ENCODE results near the gene ST3GAL5. TPM values are rescaled to one million over a fixed set of nuclear protein-coding genes. Genes with fewer than 3 reads are reported as not detected.

The ST3GAL5 gene
- total and polyA plus RNA-seq, 2 of the 8 experiments (the other 6 are each of a cell fraction or from before 2014, with no cell fraction given) = 1.9 to 4.5 TPM

DNA sequence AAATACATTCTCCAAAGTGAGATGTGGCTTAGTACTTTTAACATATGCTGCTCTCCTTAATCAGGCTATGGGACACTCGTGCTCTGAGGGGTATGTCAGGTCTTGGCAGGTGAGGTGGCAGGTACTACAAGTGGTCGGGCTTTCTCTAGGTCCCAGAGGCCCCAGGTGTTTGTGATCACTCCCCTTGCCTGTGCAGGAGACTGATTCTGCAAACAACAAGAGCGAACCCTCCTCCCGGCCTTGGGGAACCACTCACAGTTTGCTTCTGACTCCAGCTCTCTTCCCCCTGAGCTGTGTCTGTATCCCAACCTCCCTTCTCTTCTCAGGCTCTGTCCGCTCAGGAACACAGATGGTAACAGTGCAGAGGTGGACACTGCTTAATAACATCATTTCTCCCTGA lies 86.9 kb downstream of the ST3GAL5 start:
- no peak overlapping the region for H2AFZ ChIP-seq (ENCODE audit: low read length)
- H4K8ac ChIP-seq (ENCODE audit: extremely low read depth, insufficient read depth, low read length) = no peak overlapping the region
- no peak overlapping the region for H2AK5ac ChIP-seq (ENCODE audit: low read depth, low read length)
- POLR2A ChIA-PET (ENCODE audit: partially characterized antibody) = interaction anchor here (1.9 kb wide), 1 partner anchor 36 kb away, joined by 4 read pairs; no protein-coding TSS in a partner anchor
- CTCF ChIA-PET (ENCODE audit: partially characterized antibody) = interaction anchor here (0.6 to 8.0 kb wide), 15 partner anchors 12 to 165 kb away, joined by 3 to 86 read pairs (median 5); no protein-coding TSS in a partner anchor
- H3K56ac ChIP-seq (replicated peaks; ENCODE audit: insufficient read length, low read depth, low read length) = no peak overlapping the region
- H3K79me2 ChIP-seq (ENCODE audit: control insufficient read depth in 1 of 2, insufficient read depth in 2 of 2, low read length in 2 of 2) = no peaks in the 10 kb centered on the region
- no peak overlapping the region for H3K27ac ChIP-seq (ENCODE audit: low read depth, low read length)
- FAIRE-seq (no peak), DNase-seq (ENCODE audit: low read depth in 1 of 2, low spot score in 2 of 2) (no peak)
- H3K23me2 ChIP-seq (ENCODE audit: low read depth, low read length) = no peaks in the 10 kb centered on the region
- H4K20me1 ChIP-seq (replicated peaks in 1 of 2; ENCODE audit: control insufficient read depth in 1 of 2, insufficient read depth in 2 of 2, low read length in 2 of 2) = no peaks in the 10 kb centered on the region
- no peak overlapping the region for H3K4ac ChIP-seq (replicated peaks; ENCODE audit: insufficient read length, low read depth, low read length)
- H3K9me3 ChIP-seq (ENCODE audit: insufficient read depth in 2 of 2, low read depth in 1 of 2, low read length in 1 of 2) = no peaks in the 10 kb centered on the region
- no peak overlapping the region for H3K18ac ChIP-seq (ENCODE audit: extremely low read depth, low read length)
- no peaks in the 10 kb centered on the region for H3K79me1 ChIP-seq (ENCODE audit: low read depth, low read length)
- no peak overlapping the region for H2BK5ac ChIP-seq (ENCODE audit: low read depth, low read length)
- H3K23ac ChIP-seq (ENCODE audit: insufficient read length) = no peak overlapping the region
- no peak overlapping the region for H3K14ac ChIP-seq (ENCODE audit: insufficient read length)
- H3K27me3 ChIP-seq (replicated peaks in 1 of 4; ENCODE audit: control insufficient read depth in 3 of 4, extremely low read depth in 1 of 4, insufficient read depth in 3 of 4, low read length in 3 of 4) = peaks cover 0 to 2% (median 0%) of the 10 kb centered on the region in 4 experiments; a peak in 1 of 7 replicates
- no peak overlapping the region for H3K4me3 ChIP-seq (ENCODE audit: extremely low read depth in 1 of 4, insufficient read depth in 2 of 4, low read depth in 3 of 4, low read length in 4 of 4)
- H2BK15ac ChIP-seq (ENCODE audit: low read length) = no peak overlapping the region
- H3K9ac ChIP-seq (replicated peaks in 1 of 4; ENCODE audit: extremely low read depth in 1 of 4, low read depth in 3 of 4, low read length in 3 of 4) = no peak overlapping the region
- H2BK120ac ChIP-seq (replicated peaks; ENCODE audit: low read depth, low read length) = no peak overlapping the region
- H3K4me2 ChIP-seq (ENCODE audit: insufficient read depth in 1 of 2, low read depth in 2 of 2, low read length in 2 of 2) = no peak overlapping the region
- H3K36me3 ChIP-seq (ENCODE audit: control insufficient read depth in 2 of 4, insufficient read depth in 4 of 4, low read length in 3 of 4) = no peaks in the 10 kb centered on the region
- TF ChIP-seq YY1 (IDR thresholded peaks at IDR 0.05; ENCODE audit: low read depth, low read length) (no peak), MAFK (IDR thresholded peaks at IDR 0.05; ENCODE audit: low read depth, low read length) (no peak), KDM1A (IDR thresholded peaks at IDR 0.05; ENCODE audit: borderline replicate concordance, low read length) (no peak), GABPA (IDR thresholded peaks at IDR 0.05; ENCODE audit: borderline replicate concordance, insufficient read depth, low read length) (no peak), TAF1 (IDR thresholded peaks at IDR 0.05; ENCODE audit: low read depth, low read length) (no peak), RXRA (IDR thresholded peaks at IDR 0.05; ENCODE audit: insufficient read depth, low read depth, low read length) (no peak), RNF2 (IDR thresholded peaks at IDR 0.05; ENCODE audit: borderline replicate concordance, low read depth, low read length, missing control alignments, poor library complexity, severe bottlenecking) (no peak), TAF7 (optimal IDR thresholded peaks at IDR 0.05; ENCODE audit: borderline replicate concordance, low read depth, low read length) (no peak), SAP30 (IDR thresholded peaks at IDR 0.05; ENCODE audit: insufficient read depth, insufficient replicate concordance, low read length) (no peak)
- TF ChIP-seq, protein P1, sequence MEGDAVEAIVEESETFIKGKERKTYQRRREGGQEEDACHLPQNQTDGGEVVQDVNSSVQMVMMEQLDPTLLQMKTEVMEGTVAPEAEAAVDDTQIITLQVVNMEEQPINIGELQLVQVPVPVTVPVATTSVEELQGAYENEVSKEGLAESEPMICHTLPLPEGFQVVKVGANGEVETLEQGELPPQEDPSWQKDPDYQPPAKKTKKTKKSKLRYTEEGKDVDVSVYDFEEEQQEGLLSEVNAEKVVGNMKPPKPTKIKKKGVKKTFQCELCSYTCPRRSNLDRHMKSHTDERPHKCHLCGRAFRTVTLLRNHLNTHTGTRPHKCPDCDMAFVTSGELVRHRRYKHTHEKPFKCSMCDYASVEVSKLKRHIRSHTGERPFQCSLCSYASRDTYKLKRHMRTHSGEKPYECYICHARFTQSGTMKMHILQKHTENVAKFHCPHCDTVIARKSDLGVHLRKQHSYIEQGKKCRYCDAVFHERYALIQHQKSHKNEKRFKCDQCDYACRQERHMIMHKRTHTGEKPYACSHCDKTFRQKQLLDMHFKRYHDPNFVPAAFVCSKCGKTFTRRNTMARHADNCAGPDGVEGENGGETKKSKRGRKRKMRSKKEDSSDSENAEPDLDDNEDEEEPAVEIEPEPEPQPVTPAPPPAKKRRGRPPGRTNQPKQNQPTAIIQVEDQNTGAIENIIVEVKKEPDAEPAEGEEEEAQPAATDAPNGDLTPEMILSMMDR (IDR thresholded peaks at IDR 0.05; ENCODE audit: control extremely low read depth in 1 of 3, insufficient read depth in 1 of 3, low read depth in 1 of 3, low read length in 3 of 3) = no peak
- H2BK20ac ChIP-seq (ENCODE audit: low read length) = no peak overlapping the region
- H4K5ac ChIP-seq (ENCODE audit: insufficient read length, low read depth, low read length) = no peak overlapping the region
- WGBS, 2 experiments (ENCODE audit: extremely low coverage in 1 of 2, insufficient coverage in 1 of 2, insufficient read length in 1 of 2, insufficient replicate concordance in 2 of 2, low coverage in 1 of 2, low lambda C conversion rate in 2 of 2, missing lambda C conversion rate in 1 of 2) = 84% methylated on average over 5 of the region's 5 CpGs; no CpG with 5 or more reads in 1 of the 2 experiments
- no peak overlapping the region for H2BK12ac ChIP-seq (ENCODE audit: low read depth, low read length)
- no peak overlapping the region for H4K91ac ChIP-seq (replicated peaks; ENCODE audit: insufficient read length, low read length)
- no peaks in the 10 kb centered on the region for H3K4me1 ChIP-seq (replicated peaks in 1 of 4; ENCODE audit: control insufficient read depth in 3 of 4, insufficient read depth in 4 of 4, low read length in 3 of 4)

Measured in H1 (cell line).